ENCODE data around the gene TXLNB.
A peak's percentile ranks its signal among the peaks of the same experiment; 100 is the strongest.

DNA sequence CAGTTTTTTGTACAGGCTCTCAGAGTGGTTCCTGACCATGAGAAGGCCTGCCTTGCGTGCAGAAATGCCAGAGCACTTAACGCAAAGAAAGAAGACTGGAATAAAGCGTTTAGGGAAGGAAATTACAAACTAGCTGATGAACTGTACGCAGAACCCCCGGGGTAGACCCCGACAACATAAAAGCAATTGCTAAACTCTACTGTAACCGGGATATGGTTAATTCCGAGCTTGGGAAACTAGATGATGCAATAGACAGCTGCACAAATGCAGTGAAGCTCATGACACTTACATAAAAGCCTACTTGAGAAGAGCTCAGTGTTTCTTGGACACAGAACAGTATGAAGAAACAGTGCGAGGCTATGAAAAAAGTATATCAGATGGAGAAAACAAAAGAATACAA lies 47.0 kb upstream of the TXLNB start:
- TF ChIP-seq POLR2AphosphoS5 (IDR thresholded peaks at IDR 0.05) (peak in 1 of 2 donors; percentile 59), POLR2A (IDR thresholded peaks at IDR 0.05) (no peak)

Measured in upper lobe of left lung (tissue), 4 donors.